NK-92 (cell line): ENCODE results near the gene ARHGEF9.
"Not testable (repeated sequence)": the region's sequence is repeated elsewhere in the genome, so short reads cannot be mapped to it uniquely, and the experiment has no call there.

Experiments used
- DNase-seq: peaks from one replicate; lab custom pipeline; 2025; ENCODE audit not compliant: unreplicated experiment; lab: John Stamatoyannopoulos, UW

ARHGEF9 gene

GRCh38 chrX:63784902-63785707 lies at the start of gene ARHGEF9:
Gene ARHGEF9, minus strand, starts transcription at chrX:63785214. Its CDS starts 69 bp downstream, at chrX:63785145.
- no peak for DNase-seq

- not testable (repeated sequence) for DNase-seq
Measured at GRCh38 chrX:63825446-63825845, 40.4 kb upstream of the ARHGEF9 start.

- no peak for DNase-seq
Measured at GRCh38 chrX:63818156-63818555, 33.1 kb upstream of the ARHGEF9 start.

GRCh38 chrX:63817696-63818095 lies 32.7 kb upstream of the ARHGEF9 start:
- DNase-seq, result no peak

GRCh38 chrX:63812823-63813222 lies 27.8 kb upstream of the ARHGEF9 start:
- DNase-seq, result no peak

- DNase-seq, result no peak
Measured at GRCh38 chrX:63810746-63811145, 25.7 kb upstream of the ARHGEF9 start.

GRCh38 chrX:63809173-63809572 lies 24.2 kb upstream of the ARHGEF9 start:
- no peak for DNase-seq

- not testable (repeated sequence) for DNase-seq
Measured at GRCh38 chrX:63795406-63795805, 10.4 kb upstream of the ARHGEF9 start.

- no peak for DNase-seq
Measured at GRCh38 chrX:63785708-63786040, 660 bp upstream of the ARHGEF9 start.

GRCh38 chrX:63784346-63784901 lies 590 bp downstream of the ARHGEF9 start:
- no peak for DNase-seq

GRCh38 chrX:63782515-63782914 lies 2.5 kb downstream of the ARHGEF9 start:
- DNase-seq, result no peak

GRCh38 chrX:63768760-63769159 lies 16.3 kb downstream of the ARHGEF9 start:
- no peak for DNase-seq

- DNase-seq, result no peak
Measured at GRCh38 chrX:63765712-63766111, 19.3 kb downstream of the ARHGEF9 start.

- no peak for DNase-seq
Measured at GRCh38 chrX:63764946-63765345, 20.1 kb downstream of the ARHGEF9 start.

- no peak for DNase-seq
Measured at GRCh38 chrX:63761639-63762038, 23.4 kb downstream of the ARHGEF9 start.

GRCh38 chrX:63758011-63758410 lies 27.0 kb downstream of the ARHGEF9 start:
- DNase-seq, result no peak

- DNase-seq, result no peak
Measured at GRCh38 chrX:63755892-63756291, 29.1 kb downstream of the ARHGEF9 start.

- DNase-seq, result peak; percentile 2
Measured at GRCh38 chrX:63754860-63755579, 30.0 kb downstream of the ARHGEF9 start.

- DNase-seq, result no peak
Measured at GRCh38 chrX:63754136-63754859, 30.7 kb downstream of the ARHGEF9 start.

- no peak for DNase-seq
Measured at GRCh38 chrX:63751481-63751880, 33.5 kb downstream of the ARHGEF9 start.

- no peak for DNase-seq
Measured at GRCh38 chrX:63750811-63751210, 34.2 kb downstream of the ARHGEF9 start.
